H9 (cell line): ENCODE measurements around the gene IL3. TPM values are rescaled to one million over a fixed set of nuclear protein-coding genes. Genes with fewer than 3 reads are reported as not detected.

Experiments used
- DNase-seq: peaks from one replicate; pipeline ENCODE4 v3.0.0-alpha.2; 2017
- H2AFZ ChIP-seq: one replicate; pipeline ENCODE4 v1.6.1; 2013; ENCODE audit warnings: mild to moderate bottlenecking, low read length, control low read depth, moderate library complexity
- H2AK5ac ChIP-seq: 2 replicates; pipeline ENCODE4 v1.6.1; 2013; ENCODE audit warnings: low read length, control low read depth, mixed read lengths; ENCODE audit not compliant: insufficient read length
- H2BK120ac ChIP-seq: one replicate; pipeline ENCODE4 v1.6.1; 2013; ENCODE audit warnings: low read depth, mild to moderate bottlenecking, low read length, control low read depth, inconsistent platforms; ENCODE audit not compliant: poor library complexity, severe bottlenecking
- H2BK12ac ChIP-seq: 2 replicates; pipeline ENCODE4 v1.6.1; 2013; ENCODE audit warnings: low read length, control low read depth, mixed read lengths, low read depth; ENCODE audit not compliant: insufficient read length
- H2BK15ac ChIP-seq: 2 replicates; pipeline ENCODE4 v1.6.1; 2013; ENCODE audit warnings: low read depth, low read length, control low read depth
- H2BK20ac ChIP-seq: one replicate; pipeline ENCODE4 v1.6.1; 2013; ENCODE audit warnings: low read depth, mild to moderate bottlenecking, low read length, control low read depth, inconsistent platforms; ENCODE audit not compliant: poor library complexity, severe bottlenecking
- H2BK5ac ChIP-seq: 2 replicates; pipeline ENCODE4 v1.6.1; 2013; ENCODE audit warnings: low read length, control low read depth, mixed read lengths; ENCODE audit not compliant: insufficient read length
- H3K14ac ChIP-seq: 2 replicates; pipeline ENCODE4 v1.6.1; 2013; ENCODE audit warnings: low read length, control low read depth; ENCODE audit not compliant: insufficient read depth
- H3K18ac ChIP-seq: 2 replicates; pipeline ENCODE4 v1.6.1; 2013; ENCODE audit warnings: low read depth, mild to moderate bottlenecking, mixed read lengths, low read length, control low read depth; ENCODE audit not compliant: insufficient read length
- H3K23ac ChIP-seq: 2 replicates; pipeline ENCODE4 v1.6.1; 2013; ENCODE audit warnings: low read length, control low read depth, mixed read lengths, low read depth; ENCODE audit not compliant: insufficient read length
- H3K23me2 ChIP-seq: 2 replicates; pipeline ENCODE4 v1.6.1; 2013; ENCODE audit warnings: low read depth, mild to moderate bottlenecking, mixed read lengths, low read length, control low read depth; ENCODE audit not compliant: insufficient read length, poor library complexity, severe bottlenecking
- H3K27ac ChIP-seq: 2 replicates; pipeline ENCODE4 v1.5.1; 2013; ENCODE audit warnings: low read length, control low read depth, mixed read lengths, low read depth; ENCODE audit not compliant: insufficient read length
- H3K27me3 ChIP-seq: 2 replicates; pipeline ENCODE4 v1.6.1; 2013; ENCODE audit warnings: low read length, control low read depth, inconsistent platforms; ENCODE audit not compliant: insufficient read depth
- H3K4ac ChIP-seq: 2 replicates; pipeline ENCODE4 v1.6.1; 2013; ENCODE audit warnings: low read depth, mild to moderate bottlenecking, control low read depth, inconsistent platforms, low read length, moderate library complexity
- H3K4me1 ChIP-seq: 2 replicates; pipeline ENCODE4 v1.6.1; 2013; ENCODE audit warnings: low read length, control low read depth, inconsistent platforms; ENCODE audit not compliant: insufficient read depth
- H3K4me2 ChIP-seq: 2 replicates; pipeline ENCODE4 v1.6.1; 2013; ENCODE audit warnings: low read length, control low read depth, mixed read lengths; ENCODE audit not compliant: insufficient read length, insufficient read depth
- H3K56ac ChIP-seq: 2 replicates; pipeline ENCODE4 v1.6.1; 2013; ENCODE audit warnings: low read depth, mild to moderate bottlenecking, mixed read lengths, low read length, control low read depth; ENCODE audit not compliant: insufficient read length
- H3K79me1 ChIP-seq: 2 replicates; pipeline ENCODE4 v1.6.1; 2013; ENCODE audit warnings: low read depth, mild to moderate bottlenecking, moderate library complexity, low read length, control low read depth, inconsistent platforms; ENCODE audit not compliant: insufficient read depth, poor library complexity, severe bottlenecking
- H3K79me2 ChIP-seq: 2 replicates; pipeline ENCODE4 v1.6.1; 2013; ENCODE audit warnings: low read length, control low read depth, inconsistent platforms; ENCODE audit not compliant: insufficient read depth
- H3K9ac ChIP-seq: 2 replicates; pipeline ENCODE4 v1.6.1; 2013; ENCODE audit warnings: low read length, control low read depth, mixed read lengths; ENCODE audit not compliant: insufficient read length; ENCODE audit errors: extremely low read depth
- H3K9me3 ChIP-seq: one replicate; pipeline ENCODE4 v1.6.1; 2013; ENCODE audit warnings: low read depth, low read length, inconsistent platforms; ENCODE audit not compliant: control insufficient read depth
- H3T11ph ChIP-seq: one replicate; pipeline ENCODE4 v1.6.1; 2013; ENCODE audit warnings: mild to moderate bottlenecking, low read length, control low read depth, inconsistent platforms
- H4K20me1 ChIP-seq: one replicate; pipeline ENCODE4 v1.6.1; 2013; ENCODE audit not compliant: control insufficient read depth, insufficient read length, insufficient read depth
- H4K5ac ChIP-seq: 2 replicates; pipeline ENCODE4 v1.6.1; 2013; ENCODE audit warnings: low read depth, mild to moderate bottlenecking, mixed read lengths, low read length, control low read depth; ENCODE audit not compliant: insufficient read length
- H4K8ac ChIP-seq: replicated peaks from 2 replicates; pipeline ENCODE4 v1.6.1; 2013; ENCODE audit warnings: low read length, control low read depth, mixed read lengths, low read depth; ENCODE audit not compliant: insufficient read length
- H4K91ac ChIP-seq: 2 replicates; pipeline ENCODE4 v1.6.1; 2013; ENCODE audit warnings: low read depth, mild to moderate bottlenecking, moderate library complexity, mixed read lengths, low read length, control low read depth; ENCODE audit not compliant: insufficient read length
- H3K27ac Mint-ChIP-seq, 3 experiments: 2 replicates in 2 of 3; 3 replicates in 1 of 3; pipeline ENCODE4 v1.8.0; 2020 to 2021; ENCODE audit warnings: mixed read lengths in 3 of 3, mild to moderate bottlenecking in 1 of 3, moderate library complexity in 1 of 3
- H3K27me3 Mint-ChIP-seq: 2 replicates; pipeline ENCODE4 v1.8.0; 2021; ENCODE audit warnings: low read depth, mild to moderate bottlenecking, moderate library complexity, mixed read lengths
- H3K36me3 Mint-ChIP-seq, 3 experiments: 2 replicates in 2 of 3; 3 replicates in 1 of 3; pipeline ENCODE4 v1.8.0; 2020 to 2021; ENCODE audit warnings: low read depth in 3 of 3, mixed read lengths in 3 of 3; ENCODE audit not compliant: insufficient read depth in 1 of 3
- H3K4me1 Mint-ChIP-seq, 2 experiments: 2 replicates each; pipeline ENCODE4 v1.8.0; 2020; ENCODE audit warnings: mixed read lengths in 2 of 2
- H3K4me3 Mint-ChIP-seq, 2 experiments: 2 replicates in 1 of 2; 3 replicates in 1 of 2; pipeline ENCODE4 v1.8.0; 2020 to 2021; ENCODE audit warnings: mild to moderate bottlenecking in 2 of 2, mixed read lengths in 2 of 2, moderate library complexity in 1 of 2
- H3K9me3 Mint-ChIP-seq, 2 experiments: 2 replicates in 1 of 2; 3 replicates in 1 of 2; pipeline ENCODE4 v1.8.0; 2020; ENCODE audit warnings: mild to moderate bottlenecking in 2 of 2, mixed read lengths in 2 of 2, moderate library complexity in 1 of 2
- CTCF ChIP-seq: fragments of 200-600 bp; sonication (generic); conservative IDR thresholded peaks from 3 replicates; pipeline ENCODE4 v1.8.0; 2021; ENCODE audit warnings: antibody characterized with exemption, mild to moderate bottlenecking
- WGBS: extraction: QIAGEN DNeasy Blood & Tissue Kit; methylation state at CpG from one replicate; pipeline ENCODE4 v1.1.7; 2013; ENCODE audit warnings: missing lambda C conversion rate, low lambda C conversion rate, mixed read lengths; ENCODE audit not compliant: insufficient read length; ENCODE audit errors: extremely low coverage; 5-methylcytosine and 5-hydroxymethylcytosine counted together
- total RNA-seq: library from RNA; stranded (reverse); gene quantifications from 2 replicates; pipeline ENCODE4 v1.2.1, GENCODE V29; 2021

Gene IL3
- total RNA-seq, 1 experiment from 2014 or later = not detected

- Mint-ChIP-seq H3K4me1 (no peaks in the 10 kb centered on the region), H3K27me3 (0 out of 2 replicates have a peak, but pooled peaks cover 3% of the 10 kb centered on the region), H3K9me3 (no peaks in the 10 kb centered on the region; a peak in 1 of 5 replicates), H3K27ac (no peak overlapping the region; a peak in 1 of 7 replicates), H3K4me3 (no peak overlapping the region), H3K36me3 (no peaks in the 10 kb centered on the region)
- no peak overlapping the region for H2AFZ ChIP-seq
- H3K79me2 ChIP-seq = no peaks in the 10 kb centered on the region
- H3K18ac ChIP-seq = no peak overlapping the region
- no peak overlapping the region for H3K27ac ChIP-seq
- H2BK12ac ChIP-seq = no peak overlapping the region
- no peaks in the 10 kb centered on the region for H3K4me1 ChIP-seq
- H2BK120ac ChIP-seq = no peak overlapping the region
- H4K20me1 ChIP-seq = no peaks in the 10 kb centered on the region
- H4K91ac ChIP-seq = no peak overlapping the region
- H3T11ph ChIP-seq = no peak overlapping the region
- H3K9me3 ChIP-seq = no peaks in the 10 kb centered on the region
- no peaks in the 10 kb centered on the region for H3K79me1 ChIP-seq
- no peak overlapping the region for H4K5ac ChIP-seq
- no peak overlapping the region for H2AK5ac ChIP-seq
- no peak overlapping the region for H3K9ac ChIP-seq
- no peaks in the 10 kb centered on the region for H3K23me2 ChIP-seq
- H3K4ac ChIP-seq = no peak overlapping the region
- no peak overlapping the region for H3K4me2 ChIP-seq
- DNase-seq = no peak
- no peaks in the 10 kb centered on the region for H3K27me3 ChIP-seq
- H3K56ac ChIP-seq = no peak overlapping the region
- TF ChIP-seq CTCF = no peak
- no CpG with 5 or more reads among the region's 8 CpGs for whole genome bisulfite sequencing
- no peak overlapping the region for H2BK15ac ChIP-seq
- no peak overlapping the region for H2BK5ac ChIP-seq
- H3K23ac ChIP-seq = no peak overlapping the region
- no peak overlapping the region for H2BK20ac ChIP-seq
- H4K8ac ChIP-seq = no peak overlapping the region
- no peak overlapping the region for H3K14ac ChIP-seq
These were observed 22.0 kb downstream of the IL3 start for GRCh38 chr5:132082329-132083023.
